Common myeloid progenitor, CD34-positive (primary cell): Measurements from ENCODE around the gene PALLD.
A peak's percentile ranks its signal among the peaks of the same experiment; 100 is the strongest.

Experiments used
- CTCF ChIA-PET: fragments of 350-600 bp; sonication (Branson Sonifier 250); formaldehyde crosslinking; loops from one replicate; lab custom pipeline; 2021; ENCODE audit warnings: antibody characterized with exemption; lab: Charles Lee
- POLR2A ChIA-PET: fragments of 350-600 bp; sonication (Branson Sonifier 250); formaldehyde crosslinking; loops from one replicate; lab custom pipeline; 2021; ENCODE audit warnings: antibody characterized with exemption; lab: Charles Lee
- DNase-seq, 3 donors: peaks; one replicate each; pipeline versions ENCODE4 v3.0.0 to v3.0.0-alpha.2; 2013
- H3K27ac ChIP-seq, 2 experiments: 1 replicate in 1 of 2; 2 replicates in 1 of 2; pipeline ENCODE4 v1.7.0; 2013; ENCODE audit warnings: inconsistent platforms in 2 of 2, low read length in 2 of 2, mild to moderate bottlenecking in 2 of 2, low read depth in 1 of 2, moderate library complexity in 1 of 2; ENCODE audit not compliant: severe bottlenecking in 2 of 2, insufficient read depth in 1 of 2, poor library complexity in 1 of 2
- H3K27me3 ChIP-seq, 5 experiments: replicated peaks in 2 of 5; 1 replicate in 3 of 5; 2 replicates in 2 of 5; pipeline versions ENCODE4 v1.6.1 to v1.7.0; 2013; ENCODE audit warnings: low read length in 4 of 5, mild to moderate bottlenecking in 2 of 5, moderate library complexity in 2 of 5, inconsistent platforms in 1 of 5; ENCODE audit not compliant: insufficient read depth in 5 of 5, control insufficient read depth in 4 of 5
- H3K36me3 ChIP-seq, 4 experiments: 1 replicate in 2 of 4; 2 replicates in 2 of 4; pipeline versions ENCODE4 v1.6.1 to v1.7.0; 2013; ENCODE audit warnings: low read length in 3 of 4, control low read depth in 1 of 4, mild to moderate bottlenecking in 1 of 4; ENCODE audit not compliant: control insufficient read depth in 4 of 4, insufficient read depth in 4 of 4
- H3K4me1 ChIP-seq, 4 experiments: 1 replicate in 3 of 4; 2 replicates in 1 of 4; pipeline versions ENCODE4 v1.6.1 to v1.7.1; 2013; ENCODE audit warnings: low read length in 3 of 4, mild to moderate bottlenecking in 3 of 4, control low read depth in 1 of 4, inconsistent platforms in 1 of 4, moderate library complexity in 1 of 4; ENCODE audit not compliant: control insufficient read depth in 4 of 4, insufficient read depth in 4 of 4; ENCODE audit errors: control extremely low read depth in 1 of 4
- H3K4me3 ChIP-seq, 7 experiments: 1 replicate in 4 of 7; 2 replicates in 3 of 7; pipeline versions ENCODE4 v1.5.1 to v1.7.0; 2013; ENCODE audit warnings: mild to moderate bottlenecking in 7 of 7, low read length in 6 of 7, moderate library complexity in 6 of 7, inconsistent platforms in 2 of 7, low read depth in 2 of 7, control low read depth in 1 of 7; ENCODE audit not compliant: insufficient read depth in 4 of 7, control insufficient read depth in 1 of 7; ENCODE audit errors: extremely low read depth in 1 of 7
- H3K9me3 ChIP-seq, 5 experiments: 1 replicate in 4 of 5; 2 replicates in 1 of 5; pipeline versions ENCODE4 v1.6.1 to v1.7.1; 2013; ENCODE audit warnings: low read length in 4 of 5, mild to moderate bottlenecking in 2 of 5, inconsistent platforms in 1 of 5, low read depth in 1 of 5, moderate library complexity in 1 of 5; ENCODE audit not compliant: control insufficient read depth in 4 of 5, insufficient read depth in 2 of 5; ENCODE audit errors: control extremely low read depth in 1 of 5
- WGBS: methylation state at CpG from one replicate; pipeline ENCODE4 v1.1.5; 2013; ENCODE audit not compliant: insufficient coverage; 5-methylcytosine and 5-hydroxymethylcytosine counted together

PALLD gene

DNA sequence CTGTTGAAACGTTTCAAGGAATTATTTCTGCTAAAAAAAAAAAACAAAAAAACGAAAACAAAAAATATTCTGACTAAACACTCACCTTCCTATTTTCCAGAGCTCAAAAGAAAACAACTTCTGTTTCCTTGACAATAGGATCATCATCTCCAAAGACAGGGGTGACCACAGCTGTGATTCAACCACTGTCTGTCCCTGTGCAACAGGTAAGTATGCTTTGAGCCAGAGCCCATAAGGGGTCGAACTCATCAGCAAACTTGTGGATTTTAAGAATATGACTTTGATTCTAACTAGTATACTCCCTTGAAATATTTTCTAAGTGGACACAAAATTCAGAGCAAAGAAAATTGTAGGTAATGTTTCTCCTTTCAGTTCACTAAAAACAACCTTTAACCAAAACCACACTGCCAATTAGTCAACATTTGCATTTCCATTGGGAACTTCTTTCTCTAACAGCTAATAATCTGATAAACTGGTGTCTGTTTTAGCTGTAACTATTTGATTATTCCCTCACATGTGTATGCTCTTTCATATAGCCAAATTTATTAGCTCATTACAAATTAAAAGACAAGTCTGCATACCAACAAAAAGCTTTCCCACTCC lies 186.1 kb downstream of the PALLD start:
- CTCF ChIA-PET = interaction anchor here (1.2 kb wide), 1 partner anchor 241 kb away, joined by 3 read pairs; no protein-coding TSS in a partner anchor
- Histone ChIP-seq H3K27ac (no peak overlapping the region), H3K9me3 (no peaks in the 10 kb centered on the region), H3K4me1 (peaks cover 0 to 4% (median 0%) of the 10 kb centered on the region in 4 experiments), H3K27me3 (no peaks in the 10 kb centered on the region), H3K36me3 (no peaks in the 10 kb centered on the region), H3K4me3 (no peak overlapping the region)
- WGBS = 100% methylated on average over 2 of the region's 3 CpGs
- DNase-seq = no peak
- POLR2A ChIA-PET = no interaction called here

DNA sequence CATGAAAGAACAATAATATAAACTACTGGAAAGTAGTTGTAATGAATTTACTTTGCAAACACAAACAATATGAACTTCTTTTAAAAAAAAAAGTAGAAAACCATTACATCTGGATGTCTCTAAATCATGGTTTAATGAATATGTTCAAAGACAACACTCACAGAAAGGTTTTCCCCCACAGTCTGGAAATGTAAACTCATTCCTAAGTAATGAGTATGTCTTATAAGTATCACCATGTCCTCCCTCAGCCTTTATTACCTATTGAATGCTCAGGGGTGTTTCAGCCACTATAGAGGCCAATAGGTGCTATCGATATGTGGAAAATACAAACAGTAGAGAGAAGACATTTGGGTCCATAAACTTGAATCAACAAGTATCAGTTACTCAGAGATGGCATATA lies 186.7 kb downstream of the PALLD start:
- no peak for DNase-seq
- H3K36me3 ChIP-seq = no peaks in the 10 kb centered on the region
- no peaks in the 10 kb centered on the region for H3K9me3 ChIP-seq
- no peaks in the 10 kb centered on the region for H3K27me3 ChIP-seq
- POLR2A ChIA-PET = no interaction called here
- peaks cover 0 to 4% (median 0%) of the 10 kb centered on the region in 4 experiments for H3K4me1 ChIP-seq
- CTCF ChIA-PET = no interaction called here
- no CpG with 5 or more reads among the region's 1 CpG for WGBS
- no peak overlapping the region for H3K4me3 ChIP-seq
- no peak overlapping the region for H3K27ac ChIP-seq

DNA sequence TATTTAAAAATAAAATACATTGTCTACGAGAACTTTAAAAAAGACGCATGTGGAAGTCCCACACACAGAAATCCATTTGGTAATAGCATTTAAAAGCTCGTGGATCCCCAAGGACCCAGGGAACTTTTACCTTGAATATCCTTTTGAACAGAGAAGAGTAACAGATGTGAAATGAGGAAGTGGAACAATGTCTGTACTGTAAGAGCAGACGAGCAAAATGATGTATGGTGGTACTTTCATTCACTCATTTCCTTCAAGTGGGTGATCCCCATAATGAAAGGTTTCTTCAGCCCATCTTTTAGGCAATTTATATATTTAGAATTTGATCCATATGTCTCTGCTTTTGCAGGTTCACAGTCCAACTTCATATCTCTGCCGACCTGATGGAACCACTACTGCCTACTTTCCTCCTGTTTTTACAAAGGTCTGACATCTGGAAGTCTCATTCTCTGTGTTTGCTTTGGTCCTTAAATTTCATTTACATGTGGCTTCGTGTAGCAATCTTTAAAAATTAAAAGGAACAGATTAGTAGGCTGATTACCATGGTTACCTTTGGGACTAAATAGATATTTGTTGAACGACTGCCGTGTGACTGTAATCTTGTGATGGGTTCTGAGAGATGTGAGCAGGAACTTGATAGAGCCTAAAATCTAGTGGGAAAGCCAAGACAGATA lies 188.4 kb downstream of the PALLD start:
- no peaks in the 10 kb centered on the region for H3K9me3 ChIP-seq
- no peaks in the 10 kb centered on the region for H3K27me3 ChIP-seq
- peaks cover 0 to 10% (median 3%) of the 10 kb centered on the region in 4 experiments for H3K4me1 ChIP-seq
- CTCF ChIA-PET = no interaction called here
- no peak overlapping the region for H3K4me3 ChIP-seq
- DNase-seq = peak in 2 of 3 donors; percentile 43 to 61
- H3K36me3 ChIP-seq = no peaks in the 10 kb centered on the region
- POLR2A ChIA-PET = no interaction called here
- no peak overlapping the region for H3K27ac ChIP-seq
- 33% methylated on average over 1 of the region's 8 CpGs for WGBS

DNA sequence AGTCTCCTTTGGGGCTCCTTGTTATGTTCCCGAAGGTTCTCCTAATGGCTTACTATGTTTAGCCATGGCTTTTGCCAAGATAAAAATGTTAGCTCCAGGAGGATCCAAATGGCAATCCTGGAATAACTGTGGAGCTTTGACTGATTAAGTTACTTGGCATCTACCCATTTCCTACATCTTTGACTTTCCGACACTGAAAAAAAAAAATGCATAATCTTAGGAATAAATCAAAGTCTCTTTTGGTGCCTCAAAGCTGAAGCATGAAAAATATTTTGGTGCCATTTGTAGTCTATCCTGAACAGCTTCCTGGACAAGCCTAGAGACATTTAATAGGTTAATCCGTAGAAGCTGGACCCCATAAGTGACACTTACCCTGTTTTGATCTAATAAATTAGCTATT lies 191.7 kb downstream of the PALLD start:
- WGBS = 92% methylated on average over 2 of the region's 3 CpGs
- no peak overlapping the region for H3K27ac ChIP-seq
- no peaks in the 10 kb centered on the region for H3K27me3 ChIP-seq
- peaks cover 0 to 14% (median 3%) of the 10 kb centered on the region in 4 experiments for H3K4me1 ChIP-seq
- CTCF ChIA-PET = interaction anchor here (0.9 kb wide), 1 partner anchor 23 kb away, joined by 3 read pairs; no protein-coding TSS in a partner anchor
- H3K9me3 ChIP-seq = no peaks in the 10 kb centered on the region
- no peaks in the 10 kb centered on the region for H3K36me3 ChIP-seq
- no peak for DNase-seq
- POLR2A ChIA-PET = no interaction called here
- H3K4me3 ChIP-seq = no peak overlapping the region

DNA sequence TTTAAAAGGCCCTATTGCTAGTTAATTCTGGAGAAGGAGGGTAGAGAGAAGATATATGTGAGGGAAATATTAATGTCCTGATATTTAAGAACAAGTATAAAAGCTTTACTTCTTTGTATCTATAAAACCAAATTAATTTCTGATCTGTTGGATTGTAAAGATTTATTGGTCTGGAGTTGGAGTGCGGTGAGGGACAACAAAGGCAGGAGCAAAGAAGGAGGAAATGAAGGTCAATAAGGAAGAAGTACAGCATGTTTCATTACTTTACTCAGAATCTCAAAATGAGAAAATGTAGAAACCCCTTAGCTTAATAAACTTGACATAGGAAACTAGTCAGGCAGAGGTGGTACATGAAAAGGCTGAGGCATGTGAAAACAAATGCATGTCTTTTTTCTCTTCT lies 192.9 kb downstream of the PALLD start:
- H3K27ac ChIP-seq = no peak overlapping the region
- H3K4me3 ChIP-seq = no peak overlapping the region
- no peaks in the 10 kb centered on the region for H3K27me3 ChIP-seq
- no peak for DNase-seq
- POLR2A ChIA-PET = no interaction called here
- H3K36me3 ChIP-seq = no peaks in the 10 kb centered on the region
- H3K4me1 ChIP-seq = peaks cover 0 to 18% (median 3%) of the 10 kb centered on the region in 4 experiments
- no CpG with 5 or more reads among the region's 1 CpG for WGBS
- CTCF ChIA-PET = no interaction called here
- no peaks in the 10 kb centered on the region for H3K9me3 ChIP-seq

DNA sequence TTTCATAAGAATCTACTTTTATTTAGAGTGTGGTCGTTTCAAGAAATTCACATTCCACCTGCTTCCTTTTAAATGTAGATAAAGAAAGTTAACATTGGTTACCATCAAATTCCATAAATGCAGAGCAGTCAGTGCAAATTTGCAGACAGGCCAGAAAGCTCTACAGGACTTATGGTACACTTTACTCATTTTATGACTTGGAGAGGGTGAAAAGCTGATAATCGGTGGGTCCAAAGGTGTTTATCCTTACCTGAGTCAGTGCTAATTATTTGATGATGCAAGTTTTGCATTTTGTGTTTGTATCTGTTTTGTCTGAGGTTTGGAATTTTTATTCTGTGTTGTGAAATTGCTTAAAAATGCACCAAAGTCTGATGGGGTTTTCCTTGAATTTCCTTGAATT lies 193.3 kb downstream of the PALLD start:
- WGBS = 17% methylated on average over 1 of the region's 2 CpGs
- POLR2A ChIA-PET = no interaction called here

DNA sequence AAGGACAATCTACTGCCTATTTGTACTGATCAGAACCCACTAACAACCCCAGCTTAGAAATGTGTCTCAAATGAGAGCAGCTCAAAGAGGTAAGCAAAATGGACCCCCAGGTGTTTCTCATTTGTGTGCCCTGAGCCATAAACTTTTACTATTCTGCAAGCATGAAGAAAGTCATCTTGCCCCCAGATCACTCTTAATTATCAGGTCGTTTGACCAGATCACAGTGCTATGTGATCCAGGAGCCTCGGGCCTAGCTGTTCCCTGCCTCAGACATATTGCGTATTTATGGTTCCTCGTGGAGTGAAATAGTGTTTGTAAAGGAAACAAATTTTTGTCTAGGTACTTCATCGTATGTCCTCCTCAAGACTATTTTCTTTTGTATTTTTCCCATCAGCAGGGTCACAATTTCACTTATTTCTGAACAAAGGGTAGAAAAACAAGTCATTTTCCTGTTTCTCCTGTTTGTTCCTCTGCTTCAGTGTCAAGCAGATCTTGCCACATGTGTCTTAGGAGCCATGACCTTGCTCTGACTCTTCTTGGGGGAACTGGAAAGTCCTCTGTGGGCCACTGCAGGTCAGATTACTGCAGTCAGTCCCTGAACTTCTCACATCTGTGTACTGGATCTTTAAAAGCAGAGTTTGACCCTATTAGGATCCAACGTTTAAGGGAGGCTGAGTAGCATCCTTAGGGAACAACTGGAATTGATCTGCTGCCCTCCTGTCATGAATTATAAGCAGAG lies 194.9 kb downstream of the PALLD start:
- Histone ChIP-seq H3K27ac (no peak overlapping the region), H3K36me3 (no peaks in the 10 kb centered on the region), H3K27me3 (no peaks in the 10 kb centered on the region), H3K4me3 (no peak overlapping the region), H3K4me1 (peaks cover 0 to 18% (median 3%) of the 10 kb centered on the region in 4 experiments), H3K9me3 (no peaks in the 10 kb centered on the region)
- ChIA-PET POLR2A (no interaction called here), CTCF (no interaction called here)
- WGBS = 100% methylated on average over 3 of the region's 6 CpGs
- no peak for DNase-seq

More for the DNA sequence above, 193.3 kb downstream of the PALLD start:
- no peaks in the 10 kb centered on the region for H3K36me3 ChIP-seq
- H3K27ac ChIP-seq = no peak overlapping the region
- no peaks in the 10 kb centered on the region for H3K27me3 ChIP-seq
- no peaks in the 10 kb centered on the region for H3K9me3 ChIP-seq
- H3K4me1 ChIP-seq = peaks cover 0 to 18% (median 3%) of the 10 kb centered on the region in 4 experiments
- DNase-seq = peak in 2 of 3 donors; percentile 45 to 61
- no peak overlapping the region for H3K4me3 ChIP-seq
- CTCF ChIA-PET = no interaction called here
